B cell (primary cell): ENCODE data around the gene CHFR. TPM values are rescaled to one million over a fixed set of nuclear protein-coding genes. Genes with fewer than 3 reads are reported as not detected.

ENCODE experiments used
- polyA plus RNA-seq: library from polyadenylated mRNA; depleted of rRNA; stranded (reverse); fragments of >200 nt; gene quantifications from 2 replicates; pipeline ENCODE4 v1.2.3, GENCODE V29; 2012
- total RNA-seq, 2 donors: library from RNA; stranded (reverse); fragments of 120-200 nt in 1 of 2; gene quantifications; 1 replicate in 1 of 2; 2 replicates in 1 of 2; pipeline versions ENCODE4 v1.2.3 to v1.2.4, GENCODE V29; 2013 to 2022

Gene CHFR
- total and polyA plus RNA-seq, 2 donors (not counting 1 experiment from before 2014, with no cell fraction given) = 83.8 to 92.5 TPM

Other genes starting within 250 kb of the CHFR start
- gene POLE, start 200.3 kb downstream of the CHFR start, total RNA-seq = 62.0 and 69.1 TPM in 2 replicates
- gene POLE, start 200.3 kb downstream of the CHFR start, polyA plus RNA-seq = 32.0 and 35.8 TPM in 2 replicates
- gene PXMP2, start 200.0 kb downstream of the CHFR start, total RNA-seq = 6.7 and 10.2 TPM in 2 replicates
- 3.8 and 4.3 TPM in 2 replicates for gene PXMP2, start 200.0 kb downstream of the CHFR start, polyA plus RNA-seq
- gene PGAM5, start 176.8 kb downstream of the CHFR start, total RNA-seq = 28.3 and 29.9 TPM in 2 replicates
- 12.6 and 14.6 TPM in 2 replicates for gene PGAM5, start 176.8 kb downstream of the CHFR start, polyA plus RNA-seq
- gene ANKLE2, start 125.8 kb downstream of the CHFR start, total RNA-seq = 148 and 158 TPM in 2 replicates
- gene ANKLE2, start 125.8 kb downstream of the CHFR start, polyA plus RNA-seq = 102 and 105 TPM in 2 replicates
- gene GOLGA3, start 58.7 kb downstream of the CHFR start, total RNA-seq = 66.0 and 68.9 TPM in 2 replicates
- gene GOLGA3, start 58.7 kb downstream of the CHFR start, polyA plus RNA-seq = 27.7 and 32.7 TPM in 2 replicates
- gene ZNF605, start 68.7 kb upstream of the CHFR start, total RNA-seq = 19.7 and 21.7 TPM in 2 replicates
- 6.0 and 8.7 TPM in 2 replicates for gene ZNF605, start 68.7 kb upstream of the CHFR start, polyA plus RNA-seq
- gene ZNF26, start 98.8 kb upstream of the CHFR start, total RNA-seq = 36.0 and 41.5 TPM in 2 replicates
- gene ZNF26, start 98.8 kb upstream of the CHFR start, polyA plus RNA-seq = 38.3 and 43.6 TPM in 2 replicates
- 48.4 and 61.5 TPM in 2 replicates for gene ZNF84, start 149.9 kb upstream of the CHFR start, total RNA-seq
- 17.6 and 22.0 TPM in 2 replicates for gene ZNF84, start 149.9 kb upstream of the CHFR start, polyA plus RNA-seq
- gene ZNF140, start 193.3 kb upstream of the CHFR start, total RNA-seq = 24.2 and 26.8 TPM in 2 replicates
- gene ZNF140, start 193.3 kb upstream of the CHFR start, polyA plus RNA-seq = 10.1 and 11.3 TPM in 2 replicates
- 6.8 and 7.7 TPM in 2 replicates for gene ZNF891, start 242.7 kb upstream of the CHFR start, total RNA-seq
- gene ZNF891, start 242.7 kb upstream of the CHFR start, polyA plus RNA-seq = 1.5 and 2.3 TPM in 2 replicates
- gene ZNF10, start 243.0 kb upstream of the CHFR start, total RNA-seq = 20.0 and 20.9 TPM in 2 replicates
- 5.2 and 26.7 TPM in 2 replicates for gene ZNF10, start 243.0 kb upstream of the CHFR start, polyA plus RNA-seq